Heart left ventricle (tissue), 13 donors: ENCODE results near the gene PCDHGA1.

Experiments used
- POLR2A ChIP-seq, 2 donors: fragments of 450-650 bp; IDR thresholded peaks; one replicate each; pipeline ENCODE4 v1.6.1; 2017; ENCODE audit warnings: antibody characterized with exemption in 2 of 2, mild to moderate bottlenecking in 2 of 2, moderate library complexity in 2 of 2
- TF ChIP-seq, protein P1 (sequence below), 12 donors: fragments of 200-600 bp; sonication (generic) in 4 of 12; IDR thresholded peaks; one replicate each; pipeline versions ENCODE4 v1.5.0 to v1.8.0; 2018 to 2022; ENCODE audit warnings: antibody characterized with exemption in 12 of 12, mild to moderate bottlenecking in 5 of 12
- donor health status: ischemic (EF 13 %, LVEDD 7.1; RV severe dilation, severe dysfunction).
- donor health status: DM: no; HTN: yes; CAD: no.
- donor health status: DM: no; HTN: no; CAD: no.
- donor health status: ischemic (EF 25% LVEDD 6.9; RV normal size, moderate dysfunction).
- donor health status: ischemic (EF 25% LVEDD 5.7; RV mildly dilated, moderate dysfunction).
- donor health status: ischemic (EF 35%, LVEDD 5.7; RV mildly dilated, moderate dysfunction).
- donor health status: nonischemic (EF 11% LVEDD 7.7; RV severe dilation, severe dysfunction).
- donor health status: DM: yes; HTN: yes; CAD: no.
- donor health status: PGD.
- donor health status: ischemic (EF 29% LVEDD 5.4; RV normal size, mild dysfunction).
- donor health status: nonischemic (EF 23%, LVEDD 6.1; RV moderate dilation, normal function).

DNA sequence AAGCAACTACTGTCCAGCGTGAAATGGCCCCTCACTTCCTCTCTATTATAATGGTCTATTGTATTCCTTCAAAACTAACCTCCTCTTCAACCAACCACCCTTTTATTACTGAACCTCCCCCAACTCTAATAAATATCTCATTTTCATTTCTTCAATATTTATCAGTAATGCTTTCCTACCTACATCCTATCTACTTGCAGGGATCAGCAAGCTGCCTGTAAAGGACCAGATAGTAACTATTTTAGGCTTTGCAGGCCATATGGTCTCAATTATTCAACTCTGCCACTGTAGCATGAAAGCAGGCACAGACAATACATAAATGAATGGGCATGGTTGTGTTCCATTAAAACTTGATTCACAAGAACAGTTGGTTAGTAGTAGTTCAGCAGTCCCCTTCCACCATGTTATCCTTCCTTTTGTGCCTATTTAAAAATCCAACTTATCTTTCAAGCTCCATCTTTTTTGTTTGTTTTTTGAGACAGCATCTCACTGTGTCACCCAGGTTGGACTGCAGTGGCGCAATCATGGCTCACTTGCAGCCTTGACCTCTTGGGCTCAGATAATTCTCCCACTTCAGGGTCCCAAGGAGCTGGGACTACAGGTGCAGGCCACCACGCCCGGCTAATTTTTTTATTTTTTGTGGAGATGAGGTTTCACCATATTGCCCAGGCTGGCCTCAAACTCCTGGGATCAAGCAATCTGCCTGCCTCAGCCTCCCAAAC is 204.3 kb downstream of the PCDHGA1 start:
- TF ChIP-seq POLR2A (IDR thresholded peaks at IDR 0.05), result no peak
- TF ChIP-seq, protein P1, sequence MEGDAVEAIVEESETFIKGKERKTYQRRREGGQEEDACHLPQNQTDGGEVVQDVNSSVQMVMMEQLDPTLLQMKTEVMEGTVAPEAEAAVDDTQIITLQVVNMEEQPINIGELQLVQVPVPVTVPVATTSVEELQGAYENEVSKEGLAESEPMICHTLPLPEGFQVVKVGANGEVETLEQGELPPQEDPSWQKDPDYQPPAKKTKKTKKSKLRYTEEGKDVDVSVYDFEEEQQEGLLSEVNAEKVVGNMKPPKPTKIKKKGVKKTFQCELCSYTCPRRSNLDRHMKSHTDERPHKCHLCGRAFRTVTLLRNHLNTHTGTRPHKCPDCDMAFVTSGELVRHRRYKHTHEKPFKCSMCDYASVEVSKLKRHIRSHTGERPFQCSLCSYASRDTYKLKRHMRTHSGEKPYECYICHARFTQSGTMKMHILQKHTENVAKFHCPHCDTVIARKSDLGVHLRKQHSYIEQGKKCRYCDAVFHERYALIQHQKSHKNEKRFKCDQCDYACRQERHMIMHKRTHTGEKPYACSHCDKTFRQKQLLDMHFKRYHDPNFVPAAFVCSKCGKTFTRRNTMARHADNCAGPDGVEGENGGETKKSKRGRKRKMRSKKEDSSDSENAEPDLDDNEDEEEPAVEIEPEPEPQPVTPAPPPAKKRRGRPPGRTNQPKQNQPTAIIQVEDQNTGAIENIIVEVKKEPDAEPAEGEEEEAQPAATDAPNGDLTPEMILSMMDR (IDR thresholded peaks at IDR 0.05), result no peak
